Heart left ventricle (tissue), 16 donors: ENCODE data around the gene LIMK2. TPM values are rescaled to one million over a fixed set of nuclear protein-coding genes. Genes with fewer than 3 reads are reported as not detected.

ENCODE experiments used
- ATAC-seq, 4 donors: fragments of 200-7000 bp; cut with Tn5 transposase; one replicate each; pipeline ENCODE4 v1.9.1; 2020 to 2022; ENCODE audit warnings: moderate library complexity in 4 of 4, mild to moderate bottlenecking in 3 of 4, moderate number of reproducible peaks in 1 of 4
- DNase-seq, 5 donors: peaks; one replicate each; pipeline ENCODE4 v3.0.0-alpha.2; 2020
- H3K27ac ChIP-seq, 12 donors: fragments of 200-600 bp; sonication (generic) in 4 of 12; one replicate each; pipeline versions ENCODE4 v1.5.0 to v1.8.0; 2016 to 2022; ENCODE audit warnings: mild to moderate bottlenecking in 2 of 12
- H3K27me3 ChIP-seq, 9 donors: fragments of 200-600 bp; sonication (generic) in 2 of 9; one replicate each; pipeline versions ENCODE4 v1.5.1 to v1.8.0; 2016 to 2022; ENCODE audit warnings: mild to moderate bottlenecking in 3 of 9
- H3K36me3 ChIP-seq, 9 donors: fragments of 200-600 bp; sonication (generic) in 2 of 9; one replicate each; pipeline versions ENCODE4 v1.5.0 to v1.8.0; 2018 to 2022; ENCODE audit warnings: mild to moderate bottlenecking in 2 of 9
- H3K4me1 ChIP-seq, 12 donors: fragments of 200-600 bp; sonication (generic) in 4 of 12; one replicate each; pipeline versions ENCODE4 v1.5.0 to v1.8.0; 2016 to 2022; ENCODE audit warnings: mild to moderate bottlenecking in 3 of 12
- H3K4me3 ChIP-seq, 12 donors: fragments of 200-600 bp; sonication (generic) in 4 of 12; one replicate each; pipeline versions ENCODE4 v1.5.0 to v1.8.0; 2017 to 2022; ENCODE audit warnings: mild to moderate bottlenecking in 9 of 12, moderate library complexity in 4 of 12
- H3K9me3 ChIP-seq, 12 donors: fragments of 200-600 bp; sonication (generic) in 4 of 12; one replicate each; pipeline versions ENCODE4 v1.5.0 to v1.8.0; 2016 to 2022; ENCODE audit warnings: mild to moderate bottlenecking in 1 of 12
- POLR2A ChIP-seq, 2 donors: fragments of 450-650 bp; IDR thresholded peaks; one replicate each; pipeline ENCODE4 v1.6.1; 2017; ENCODE audit warnings: antibody characterized with exemption in 2 of 2, mild to moderate bottlenecking in 2 of 2, moderate library complexity in 2 of 2
- WGBS, 4 donors: extraction: QIAGEN DNeasy Blood & Tissue Kit in 2 of 4; methylation state at CpG; one replicate each; pipeline versions ENCODE4 v1.1.5 to v1.1.7; 2013 to 2018; 5-methylcytosine and 5-hydroxymethylcytosine counted together
- intact Hi-C, 10 donors: fragments of 100-400 bp; cut with DNase I; formaldehyde crosslinking; loops; one replicate each; pipeline versions ENCODE4 v1.11.1 to v1.14.2; 2022
- polyA plus RNA-seq, 2 donors: library from polyadenylated mRNA; stranded (reverse); fragments of 200-250 nt; gene quantifications; one replicate each; pipeline ENCODE4 v1.2.3, GENCODE V29; 2013
- total RNA-seq, 9 donors: library from RNA; depleted of rRNA in 2 of 9; stranded (reverse); fragments of >200 nt in 2 of 9; fragmentation: NEBNext Ultra II Directional in 3 of 9; extraction: Animal tissue kit (Norgen Biotek cat#: 25700) in 3 of 9; gene quantifications; one replicate each; pipeline versions ENCODE4 v1.1.0 to v1.2.4, GENCODE V29; 2016 to 2023
- TF ChIP-seq, protein P1 (sequence below), 12 donors: fragments of 200-600 bp; sonication (generic) in 4 of 12; IDR thresholded peaks; one replicate each; pipeline versions ENCODE4 v1.5.0 to v1.8.0; 2018 to 2022; ENCODE audit warnings: antibody characterized with exemption in 12 of 12, mild to moderate bottlenecking in 5 of 12
- donor health status: ischemic (EF 13 %, LVEDD 7.1; RV severe dilation, severe dysfunction).
- donor health status: healthy with polysubstance abuse.
- donor health status: DM: no; HTN: yes; CAD: no.
- donor health status: DM: no; HTN: no; CAD: no.
- donor health status: ischemic (EF 25% LVEDD 6.9; RV normal size, moderate dysfunction).
- donor health status: ischemic (EF 25% LVEDD 5.7; RV mildly dilated, moderate dysfunction).
- donor health status: healthy.
- donor health status: DM: yes; HTN: yes; CAD: no.
- donor health status: ischemic (EF 35%, LVEDD 5.7; RV mildly dilated, moderate dysfunction).
- donor health status: nonischemic (EF 11% LVEDD 7.7; RV severe dilation, severe dysfunction).
- donor health status: DM: yes; HTN: yes; CAD: no.
- donor health status: PGD.
- donor health status: ischemic (EF 29% LVEDD 5.4; RV normal size, mild dysfunction).
- donor health status: nonischemic (EF 23%, LVEDD 6.1; RV moderate dilation, normal function).

The LIMK2 gene
- total and polyA plus RNA-seq, 11 donors = 7.0 to 33.3 (median 9.4) TPM

DNA sequence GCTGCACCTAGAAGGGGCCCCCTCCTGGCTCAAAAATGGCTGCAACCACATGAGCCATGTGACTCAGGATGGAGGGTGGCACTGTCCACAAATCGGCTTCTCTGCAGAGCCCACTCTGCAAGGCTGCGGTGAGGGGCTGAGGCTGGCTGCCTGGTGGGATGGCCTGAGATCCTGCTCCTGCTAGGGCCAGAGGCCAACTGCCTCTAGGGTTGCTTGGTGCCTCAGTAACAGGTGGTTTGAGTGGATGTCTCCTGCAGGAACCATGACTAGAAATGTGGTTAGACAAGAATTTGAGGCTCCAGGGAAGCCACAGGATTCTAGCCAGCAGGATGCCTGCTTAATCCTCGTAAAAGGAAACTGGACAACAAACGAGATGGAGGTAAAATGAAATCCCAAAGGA lies 116.9 kb downstream of the LIMK2 start:
- ATAC-seq = no peak
- 82 to 88% (median 85%) methylated on average over 3 to 4 of the region's 4 CpGs for WGBS, 4 donors
- DNase-seq = no peak
- Histone ChIP-seq H3K4me1 (peaks cover 0 to 7% (median 0%) of the 10 kb centered on the region in 12 donors), H3K4me3 (no peak overlapping the region), H3K27ac (no peak overlapping the region), H3K36me3 (peaks cover 0 to 99% (median 91%) of the 10 kb centered on the region in 9 donors), H3K9me3 (no peaks in the 10 kb centered on the region), H3K27me3 (no peaks in the 10 kb centered on the region)
- TF ChIP-seq, protein P1, sequence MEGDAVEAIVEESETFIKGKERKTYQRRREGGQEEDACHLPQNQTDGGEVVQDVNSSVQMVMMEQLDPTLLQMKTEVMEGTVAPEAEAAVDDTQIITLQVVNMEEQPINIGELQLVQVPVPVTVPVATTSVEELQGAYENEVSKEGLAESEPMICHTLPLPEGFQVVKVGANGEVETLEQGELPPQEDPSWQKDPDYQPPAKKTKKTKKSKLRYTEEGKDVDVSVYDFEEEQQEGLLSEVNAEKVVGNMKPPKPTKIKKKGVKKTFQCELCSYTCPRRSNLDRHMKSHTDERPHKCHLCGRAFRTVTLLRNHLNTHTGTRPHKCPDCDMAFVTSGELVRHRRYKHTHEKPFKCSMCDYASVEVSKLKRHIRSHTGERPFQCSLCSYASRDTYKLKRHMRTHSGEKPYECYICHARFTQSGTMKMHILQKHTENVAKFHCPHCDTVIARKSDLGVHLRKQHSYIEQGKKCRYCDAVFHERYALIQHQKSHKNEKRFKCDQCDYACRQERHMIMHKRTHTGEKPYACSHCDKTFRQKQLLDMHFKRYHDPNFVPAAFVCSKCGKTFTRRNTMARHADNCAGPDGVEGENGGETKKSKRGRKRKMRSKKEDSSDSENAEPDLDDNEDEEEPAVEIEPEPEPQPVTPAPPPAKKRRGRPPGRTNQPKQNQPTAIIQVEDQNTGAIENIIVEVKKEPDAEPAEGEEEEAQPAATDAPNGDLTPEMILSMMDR (IDR thresholded peaks at IDR 0.05) = no peak
- no peak for TF ChIP-seq POLR2A (IDR thresholded peaks at IDR 0.05)
- intact Hi-C loops = no loop called here

Other genes with a start within 250 kb of the LIMK2 start
- gene MORC2, start 243.5 kb upstream of the LIMK2 start, total RNA-seq = 10 to 100 TPM; 12.0 to 24.4 (median 18.4) TPM
- 10 to 100 TPM; 17.0 to 17.8 TPM for gene MORC2, start 243.5 kb upstream of the LIMK2 start, polyA plus RNA-seq
- gene TUG1, start 243.0 kb upstream of the LIMK2 start, total RNA-seq = 10 to 100 TPM; 32.8 to 48.9 (median 43.3) TPM
- 10 to 100 TPM; 19.5 to 26.2 TPM for gene TUG1, start 243.0 kb upstream of the LIMK2 start, polyA plus RNA-seq
- gene SMTN, start 131.0 kb upstream of the LIMK2 start, total RNA-seq = 100 to 1,000 TPM; 114 to 270 (median 167) TPM
- gene SMTN, start 131.0 kb upstream of the LIMK2 start, polyA plus RNA-seq = 100 to 1,000 TPM in 1 of 2 donors, 10 to 100 TPM in 1; 55.5 to 257 TPM
- gene SELENOM, start 104.7 kb upstream of the LIMK2 start, total RNA-seq = 100 to 1,000 TPM in 1 of 9 donors, 10 to 100 TPM in 8; 35.0 to 183 (median 52.9) TPM
- 10 to 100 TPM; 72.3 to 76.6 TPM for gene SELENOM, start 104.7 kb upstream of the LIMK2 start, polyA plus RNA-seq
- gene INPP5J, start 89.3 kb upstream of the LIMK2 start, total RNA-seq = 10 to 100 TPM in 8 of 9 donors, 1 to 10 TPM in 1; 8.4 to 23.1 (median 21.6) TPM
- 10 to 100 TPM in 1 of 2 donors, 1 to 10 TPM in 1; 9.7 to 12.9 TPM for gene INPP5J, start 89.3 kb upstream of the LIMK2 start, polyA plus RNA-seq
- not detected for gene PLA2G3, start 71.8 kb upstream of the LIMK2 start, total RNA-seq
- not detected for gene PLA2G3, start 71.8 kb upstream of the LIMK2 start, polyA plus RNA-seq
- gene RNF185, start 52.1 kb upstream of the LIMK2 start, total RNA-seq = 10 to 100 TPM; 20.0 to 26.6 (median 23.1) TPM
- 10 to 100 TPM; 11.4 to 31.5 TPM for gene RNF185, start 52.1 kb upstream of the LIMK2 start, polyA plus RNA-seq
- 10 to 100 TPM in 7 of 9 donors, 1 to 10 TPM in 2; 3.8 to 40.7 (median 27.8) TPM for gene PIK3IP1, start 80.2 kb downstream of the LIMK2 start, total RNA-seq
- gene PIK3IP1, start 80.2 kb downstream of the LIMK2 start, polyA plus RNA-seq = 1 to 10 TPM; 4.0 to 7.8 TPM
- 10 to 100 TPM in 7 of 9 donors, 1 to 10 TPM in 2; 8.1 to 20.1 (median 12.9) TPM for gene PATZ1, start 134.0 kb downstream of the LIMK2 start, total RNA-seq
- 1 to 10 TPM; 7.7 to 8.4 TPM for gene PATZ1, start 134.0 kb downstream of the LIMK2 start, polyA plus RNA-seq
- gene DRG1, start 187.3 kb downstream of the LIMK2 start, total RNA-seq = 10 to 100 TPM; 50.1 to 88.0 (median 55.3) TPM
- gene DRG1, start 187.3 kb downstream of the LIMK2 start, polyA plus RNA-seq = 10 to 100 TPM; 63.1 to 94.8 TPM